ENCODE measurements around the gene UBXN4. TPM values are rescaled to one million over a fixed set of nuclear protein-coding genes. Genes with fewer than 3 reads are reported as not detected.
A peak's percentile ranks its signal among the peaks of the same experiment; 100 is the strongest.

The UBXN4 gene
- total and polyA plus RNA-seq, 2 of the 13 experiments (the other 11 are each of a cell fraction or from before 2014, with no cell fraction given): 74.2 to 104 TPM

GRCh38 chr2:135797497-135798274 is 56.0 kb downstream of the UBXN4 start (continued):
- TF ChIP-seq MAF1 (CRISPR knock-in tag; IDR thresholded peaks at IDR 0.05; ENCODE audit: borderline replicate concordance) (no peak), ZFP36L1 (CRISPR knock-in tag; IDR thresholded peaks at IDR 0.05) (no peak), GLMP (CRISPR knock-in tag; IDR thresholded peaks at IDR 0.05; ENCODE audit: borderline replicate concordance) (no peak), XRCC5 (optimal IDR thresholded peaks at IDR 0.05; ENCODE audit: low read length) (peak; percentile 90), MYC (CRISPR knock-in tag; IDR thresholded peaks at IDR 0.05; ENCODE audit: borderline replicate concordance) (peak; percentile 39; the same call in 1 of the 2 replicates), KMT2B (CRISPR knock-in tag; IDR thresholded peaks at IDR 0.05) (no peak), ZNF512B (CRISPR knock-in tag; IDR thresholded peaks at IDR 0.05; ENCODE audit: borderline replicate concordance) (no peak), ZMAT3 (CRISPR knock-in tag; conservative IDR thresholded peaks at IDR 0.05) (no peak), ZNF567 (CRISPR knock-in tag; IDR thresholded peaks at IDR 0.05; ENCODE audit: borderline replicate concordance) (no peak), ZEB1 (IDR thresholded peaks at IDR 0.05; ENCODE audit: insufficient replicate concordance, low read depth) (no peak), MAX (IDR thresholded peaks at IDR 0.05) (peak; percentile 44), MIER3 (CRISPR knock-in tag; IDR thresholded peaks at IDR 0.05; ENCODE audit: borderline replicate concordance) (no peak), GATAD2A (CRISPR knock-in tag; IDR thresholded peaks at IDR 0.05) (0 out of 2 replicates have a peak, but pooled peaks have one; percentile 39), SALL1 (CRISPR knock-in tag; IDR thresholded peaks at IDR 0.05) (peak; percentile 55; the same call in 1 of the 2 replicates), ZNF790 (CRISPR knock-in tag; IDR thresholded peaks at IDR 0.05; ENCODE audit: borderline replicate concordance) (no peak), NKX3-1 (CRISPR knock-in tag; IDR thresholded peaks at IDR 0.05) (no peak), CBX5 (CRISPR knock-in tag; IDR thresholded peaks at IDR 0.05; ENCODE audit: borderline replicate concordance) (0 out of 2 replicates have a peak, but pooled peaks have one; percentile 26), HINFP (CRISPR knock-in tag; IDR thresholded peaks at IDR 0.05; ENCODE audit: low read depth) (no peak), KAT8 (CRISPR knock-in tag; IDR thresholded peaks at IDR 0.05) (no peak)

Measured in HepG2 (cell line).